Neutrophil (primary cell): ENCODE results near the gene SFMBT1.

ENCODE experiments used
- H3K27ac ChIP-seq: fragments of 200-600 bp; sonication (generic); 2 replicates; pipeline ENCODE4 v1.5.1; 2016; ENCODE audit warnings: mild to moderate bottlenecking, moderate library complexity
- H3K27me3 ChIP-seq: fragments of 200-600 bp; sonication (generic); 2 replicates; pipeline ENCODE4 v1.6.0; 2016; ENCODE audit warnings: mild to moderate bottlenecking
- H3K36me3 ChIP-seq: fragments of 200-600 bp; sonication (generic); 2 replicates; pipeline ENCODE4 v1.5.1; 2017
- H3K4me1 ChIP-seq, 2 experiments: fragments of 200-600 bp in 1 of 2; sonication (generic) in 1 of 2; 1 replicate in 1 of 2; 2 replicates in 1 of 2; pipeline versions ENCODE4 v1.5.1 to v1.6.1; 2013 to 2016; ENCODE audit warnings: low read depth in 1 of 2, low read length in 1 of 2, mild to moderate bottlenecking in 1 of 2, moderate library complexity in 1 of 2; ENCODE audit not compliant: control insufficient read depth in 1 of 2, insufficient read depth in 1 of 2
- H3K4me3 ChIP-seq, 2 experiments: fragments of 200-600 bp in 1 of 2; sonication (generic) in 1 of 2; 1 replicate in 1 of 2; 2 replicates in 1 of 2; pipeline ENCODE4 v1.5.1; 2013 to 2016; ENCODE audit warnings: low read depth in 1 of 2, low read length in 1 of 2, mild to moderate bottlenecking in 1 of 2, moderate library complexity in 1 of 2
- H3K9me3 ChIP-seq: fragments of 200-600 bp; sonication (generic); 2 replicates; pipeline ENCODE4 v1.5.1; 2016
- TF ChIP-seq, protein P1 (sequence below): fragments of 200-600 bp; sonication (generic); IDR thresholded peaks from 2 replicates; pipeline ENCODE4 v1.5.1; 2016; ENCODE audit warnings: antibody characterized with exemption

Gene SFMBT1

DNA sequence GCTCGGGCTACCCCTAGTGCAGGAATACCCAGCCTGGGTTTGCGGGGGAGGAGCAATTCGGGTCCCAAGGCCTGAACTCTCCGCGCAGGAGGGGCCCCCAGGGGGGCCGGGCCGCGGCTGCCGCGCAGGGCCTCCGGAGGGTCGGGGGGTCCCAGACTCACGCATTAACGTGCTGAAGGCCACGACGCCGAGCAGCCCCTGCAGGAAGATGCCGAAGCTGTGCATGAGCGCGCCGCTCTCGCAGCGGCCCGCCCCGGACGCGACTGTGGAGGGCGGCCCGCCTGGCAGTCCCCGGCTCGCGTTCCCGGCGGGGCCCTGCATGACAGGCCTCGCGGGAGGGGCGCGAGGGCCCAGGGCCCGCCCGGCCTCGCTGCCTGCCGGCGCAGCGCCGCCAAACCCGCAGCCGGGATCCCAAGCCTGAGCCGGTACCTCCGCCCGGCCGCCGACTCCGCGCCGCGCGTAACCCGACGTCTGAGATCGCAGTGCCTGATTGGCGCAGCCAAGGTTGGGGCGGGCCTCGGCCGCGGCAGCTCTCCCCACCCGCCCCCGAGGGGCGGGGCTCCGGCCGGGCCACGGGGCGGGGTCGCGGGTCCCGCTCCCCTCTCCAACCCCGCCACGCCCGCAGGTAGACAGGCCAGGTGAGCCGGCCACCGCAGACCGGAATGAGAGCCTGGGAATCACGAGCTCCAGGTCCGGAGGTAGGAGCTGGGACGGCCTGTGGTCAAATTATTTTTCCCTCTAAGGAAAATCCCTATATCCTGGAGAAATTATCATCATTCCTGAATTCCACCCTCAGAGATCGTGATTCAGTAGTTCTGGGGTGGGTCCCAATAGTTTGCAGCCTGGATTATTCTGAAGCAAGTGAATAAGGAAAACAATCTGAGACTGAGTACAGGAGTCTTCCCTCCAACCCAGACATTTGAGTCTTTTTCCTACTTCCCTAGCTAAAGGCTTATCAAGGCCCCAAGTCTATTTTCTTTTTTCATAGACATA, 148.4 kb downstream of the SFMBT1 start, which contains the start of gene STIMATE:
Gene STIMATE, minus strand, starts transcription at position 419 of the 993 bp plus-strand sequence. Its CDS starts 98 bp downstream, at position 321.
- Histone ChIP-seq H3K27me3 (no peaks in the 10 kb centered on the region), H3K4me3 (peak within 1 kb of the TSS; percentile 87), H3K9me3 (no peaks in the 10 kb centered on the region), H3K4me1 (peaks cover 38 to 48% of the 10 kb centered on the region in 2 experiments), H3K36me3 (no peaks in the 10 kb centered on the region), H3K27ac (peak within 1 kb of the TSS; percentile 70)
- TF ChIP-seq, protein P1, sequence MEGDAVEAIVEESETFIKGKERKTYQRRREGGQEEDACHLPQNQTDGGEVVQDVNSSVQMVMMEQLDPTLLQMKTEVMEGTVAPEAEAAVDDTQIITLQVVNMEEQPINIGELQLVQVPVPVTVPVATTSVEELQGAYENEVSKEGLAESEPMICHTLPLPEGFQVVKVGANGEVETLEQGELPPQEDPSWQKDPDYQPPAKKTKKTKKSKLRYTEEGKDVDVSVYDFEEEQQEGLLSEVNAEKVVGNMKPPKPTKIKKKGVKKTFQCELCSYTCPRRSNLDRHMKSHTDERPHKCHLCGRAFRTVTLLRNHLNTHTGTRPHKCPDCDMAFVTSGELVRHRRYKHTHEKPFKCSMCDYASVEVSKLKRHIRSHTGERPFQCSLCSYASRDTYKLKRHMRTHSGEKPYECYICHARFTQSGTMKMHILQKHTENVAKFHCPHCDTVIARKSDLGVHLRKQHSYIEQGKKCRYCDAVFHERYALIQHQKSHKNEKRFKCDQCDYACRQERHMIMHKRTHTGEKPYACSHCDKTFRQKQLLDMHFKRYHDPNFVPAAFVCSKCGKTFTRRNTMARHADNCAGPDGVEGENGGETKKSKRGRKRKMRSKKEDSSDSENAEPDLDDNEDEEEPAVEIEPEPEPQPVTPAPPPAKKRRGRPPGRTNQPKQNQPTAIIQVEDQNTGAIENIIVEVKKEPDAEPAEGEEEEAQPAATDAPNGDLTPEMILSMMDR: peak; percentile 32

DNA sequence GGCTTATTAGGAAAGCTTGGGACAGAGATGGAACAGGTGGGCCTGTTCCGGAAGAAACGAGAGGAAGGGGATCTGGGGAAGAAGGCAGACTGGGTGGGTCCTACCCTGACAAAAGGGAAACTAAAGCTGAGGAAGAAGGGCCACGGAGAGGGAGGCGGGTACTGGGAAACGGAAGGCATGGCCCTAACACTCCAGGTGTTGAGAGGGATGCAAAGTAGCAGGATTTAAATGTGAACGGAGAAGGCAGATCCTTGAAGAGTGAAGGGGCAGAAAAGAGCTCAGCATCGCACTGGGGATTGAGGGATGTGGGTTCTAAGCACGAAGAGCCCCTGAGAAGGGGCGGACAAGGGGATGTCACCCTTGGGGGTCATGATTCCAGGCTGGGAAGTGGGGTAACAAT, 149.3 kb downstream of the SFMBT1 start:
- TF ChIP-seq, protein P1: no peak
- H3K4me1 ChIP-seq: peaks cover 46 to 56% of the 10 kb centered on the region in 2 experiments
- no peaks in the 10 kb centered on the region for H3K27me3 ChIP-seq
- no peaks in the 10 kb centered on the region for H3K36me3 ChIP-seq
- H3K4me3 ChIP-seq: peak overlapping the region; percentile 87
- H3K27ac ChIP-seq: peak overlapping the region; percentile 70
- no peaks in the 10 kb centered on the region for H3K9me3 ChIP-seq

DNA sequence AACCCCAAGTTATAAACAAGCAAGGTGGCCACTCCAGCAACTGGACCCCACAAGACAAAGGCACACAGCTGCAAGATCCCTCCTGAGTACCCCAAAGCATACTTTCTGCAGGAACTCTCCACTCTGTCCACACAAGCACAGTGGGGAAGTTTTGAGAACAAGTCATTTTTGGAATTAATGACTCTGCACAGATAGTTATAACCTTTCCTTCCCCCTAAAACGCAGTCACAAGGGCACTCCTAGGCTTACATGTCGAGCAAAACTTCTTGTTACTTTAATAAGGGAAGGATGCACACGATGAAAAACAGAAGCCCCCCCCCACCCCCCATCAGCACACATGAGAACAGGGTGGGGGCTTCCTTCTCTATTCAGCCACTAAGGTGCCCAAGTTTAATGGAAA, 149.7 kb downstream of the SFMBT1 start:
- no peaks in the 10 kb centered on the region for H3K9me3 ChIP-seq
- TF ChIP-seq, protein P1: no peak

DNA sequence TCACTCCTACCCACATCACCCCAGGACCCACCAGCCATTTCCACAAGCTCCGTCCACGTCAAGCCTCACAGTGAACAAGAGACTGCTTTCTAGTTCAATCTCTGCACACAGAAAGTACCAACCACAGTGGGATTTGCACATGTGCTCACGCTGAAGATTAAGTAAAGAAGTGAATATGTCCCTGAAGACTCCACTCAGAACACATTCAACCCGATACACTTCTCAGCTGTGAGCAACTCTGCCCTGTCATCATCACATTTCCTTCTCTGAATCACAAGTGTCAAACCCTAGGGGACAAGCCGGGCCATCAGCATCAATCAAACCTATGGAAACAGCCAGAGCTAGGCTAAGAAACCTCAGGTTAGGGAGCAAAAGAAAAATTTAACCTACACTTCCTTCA, 150.5 kb downstream of the SFMBT1 start:
- no peak overlapping the region for H3K4me3 ChIP-seq
- H3K9me3 ChIP-seq: no peaks in the 10 kb centered on the region
- H3K27ac ChIP-seq: peak overlapping the region; percentile 70
- TF ChIP-seq, protein P1: no peak
- peaks cover 58 to 68% of the 10 kb centered on the region in 2 experiments for H3K4me1 ChIP-seq
- H3K27me3 ChIP-seq: no peaks in the 10 kb centered on the region
- H3K36me3 ChIP-seq: no peaks in the 10 kb centered on the region

More for the DNA sequence above, 149.7 kb downstream of the SFMBT1 start:
- Histone ChIP-seq H3K4me1 (peaks cover 51 to 61% of the 10 kb centered on the region in 2 experiments), H3K36me3 (no peaks in the 10 kb centered on the region), H3K27me3 (no peaks in the 10 kb centered on the region), H3K4me3 (peak overlapping the region; percentile 87), H3K27ac (peak overlapping the region; percentile 70)

DNA sequence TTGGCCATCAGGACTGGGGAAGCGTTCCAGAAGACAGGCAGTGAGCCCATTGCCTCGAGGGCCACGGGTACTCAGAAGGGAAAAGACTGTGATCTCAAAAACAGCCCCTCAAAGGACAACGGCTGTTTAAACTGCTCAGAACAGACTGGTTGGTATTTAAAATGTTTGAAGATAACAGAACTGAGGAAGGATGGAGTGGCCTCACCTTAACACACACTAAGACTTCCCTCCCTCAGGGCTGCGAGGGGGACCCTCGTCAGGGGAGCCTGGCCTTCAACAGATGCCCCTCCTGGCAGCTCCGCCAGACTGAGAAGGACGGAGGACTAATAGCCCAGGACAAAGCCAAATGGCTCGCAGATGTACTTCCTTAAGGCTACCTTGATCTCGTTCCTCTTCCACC, 151.1 kb downstream of the SFMBT1 start:
- H3K36me3 ChIP-seq: no peaks in the 10 kb centered on the region
- no peaks in the 10 kb centered on the region for H3K27me3 ChIP-seq
- H3K4me1 ChIP-seq: peaks cover 58 to 65% of the 10 kb centered on the region in 2 experiments
- no peaks in the 10 kb centered on the region for H3K9me3 ChIP-seq
- H3K4me3 ChIP-seq: no peak overlapping the region
- H3K27ac ChIP-seq: peak overlapping the region; percentile 70
- TF ChIP-seq, protein P1: no peak
